B cell (primary cell): ENCODE measurements around the gene ENO2. TPM values are rescaled to one million over a fixed set of nuclear protein-coding genes. Genes with fewer than 3 reads are reported as not detected.

Experiments
- ATAC-seq: fragments of 200-7000 bp; cut with Tn5 transposase; one replicate; pipeline ENCODE4 v1.10.0; 2021; ENCODE audit warnings: low read depth, mild to moderate bottlenecking, moderate number of reproducible peaks, moderate library complexity
- CTCF ChIA-PET: fragments of 350-600 bp; sonication (Branson Sonifier 250); formaldehyde crosslinking; loops from one replicate; lab custom pipeline; 2021; ENCODE audit warnings: antibody characterized with exemption, inconsistent platforms; lab: Charles Lee
- POLR2A ChIA-PET: fragments of 350-600 bp; sonication (Branson Sonifier 250); formaldehyde crosslinking; loops from one replicate; lab custom pipeline; 2021; ENCODE audit warnings: antibody characterized with exemption; lab: Charles Lee
- DNase-seq: peaks from one replicate; pipeline ENCODE4 v3.0.0; 2013
- H2AFZ ChIP-seq: 2 replicates; pipeline ENCODE4 v1.6.1; 2012; ENCODE audit warnings: mild to moderate bottlenecking, low read depth, low read length; ENCODE audit not compliant: insufficient read depth, poor library complexity, severe bottlenecking
- H3K27ac ChIP-seq, 2 donors: 1 replicate in 1 of 2; 2 replicates in 1 of 2; pipeline ENCODE4 v1.5.1; 2012 to 2013; ENCODE audit warnings: low read length in 2 of 2, mild to moderate bottlenecking in 2 of 2, moderate library complexity in 1 of 2
- H3K27me3 ChIP-seq, 4 experiments: fragments of 200-600 bp in 1 of 4; sonication (generic) in 1 of 4; replicated peaks in 1 of 4; 1 replicate in 2 of 4; 2 replicates in 2 of 4; pipeline versions ENCODE4 v1.6.1 to v1.7.0; 2013 to 2016; ENCODE audit warnings: low read length in 3 of 4, mild to moderate bottlenecking in 2 of 4, mixed read lengths in 1 of 4, moderate library complexity in 1 of 4; ENCODE audit not compliant: insufficient read depth in 4 of 4, control insufficient read depth in 3 of 4; ENCODE audit errors: control extremely low read depth in 1 of 4
- H3K36me3 ChIP-seq, 2 experiments: replicated peaks in 1 of 2; 1 replicate in 1 of 2; 2 replicates in 1 of 2; pipeline versions ENCODE4 v1.6.1 to v1.7.1; 2013; ENCODE audit warnings: low read length in 1 of 2; ENCODE audit not compliant: insufficient read depth in 2 of 2, control insufficient read depth in 1 of 2; ENCODE audit errors: control extremely low read depth in 1 of 2, extremely low read depth in 1 of 2
- H3K4me1 ChIP-seq, 2 donors: fragments of 200-600 bp in 1 of 2; sonication (generic) in 1 of 2; 1 replicate in 1 of 2; 2 replicates in 1 of 2; pipeline versions ENCODE4 v1.5.1 to v1.6.1; 2013 to 2017; ENCODE audit warnings: low read length in 2 of 2; ENCODE audit not compliant: control insufficient read depth in 2 of 2, insufficient read depth in 2 of 2
- H3K4me2 ChIP-seq: replicated peaks from 2 replicates; pipeline ENCODE3; 2012; ENCODE audit warnings: mild to moderate bottlenecking, low read depth, low read length; ENCODE audit not compliant: poor library complexity, severe bottlenecking
- H3K4me3 ChIP-seq, 5 experiments: fragments of 200-600 bp in 1 of 5; sonication (generic) in 1 of 5; 1 replicate in 3 of 5; 2 replicates in 2 of 5; pipeline versions ENCODE4 v1.5.1 to v1.7.0; 2011 to 2016; ENCODE audit warnings: low read length in 4 of 5, mild to moderate bottlenecking in 4 of 5, low read depth in 2 of 5, control low read depth in 1 of 5, moderate library complexity in 1 of 5; ENCODE audit not compliant: insufficient read depth in 1 of 5; ENCODE audit errors: control extremely low read depth in 1 of 5, extremely low read depth in 1 of 5
- H3K79me2 ChIP-seq: fragments of 200-600 bp; sonication (generic); one replicate; pipeline ENCODE4 v1.6.0; 2016; ENCODE audit warnings: low read length; ENCODE audit not compliant: control insufficient read depth, insufficient read depth
- H3K9ac ChIP-seq: fragments of 200-600 bp; sonication (generic); 2 replicates; pipeline ENCODE4 v1.6.1; 2017; ENCODE audit warnings: mild to moderate bottlenecking, low read length, moderate library complexity
- H3K9me3 ChIP-seq, 3 donors: one replicate each; pipeline versions ENCODE4 v1.6.1 to v1.7.1; 2013; ENCODE audit warnings: low read length in 2 of 3; ENCODE audit not compliant: control insufficient read depth in 2 of 3, insufficient read depth in 1 of 3; ENCODE audit errors: control extremely low read depth in 1 of 3
- H4K20me1 ChIP-seq: 2 replicates; pipeline ENCODE4 v1.6.0; 2012; ENCODE audit warnings: mild to moderate bottlenecking, low read length; ENCODE audit not compliant: insufficient read depth, control insufficient read depth, poor library complexity, severe bottlenecking
- H3K27ac Mint-ChIP-seq: one replicate; pipeline ENCODE4 v1.8.0; 2021; ENCODE audit warnings: mixed read lengths
- H3K27me3 Mint-ChIP-seq: one replicate; pipeline ENCODE4 v1.8.0; 2021; ENCODE audit warnings: mixed read lengths
- H3K4me1 Mint-ChIP-seq: one replicate; pipeline ENCODE4 v1.8.0; 2021; ENCODE audit warnings: mixed read lengths
- H3K4me3 Mint-ChIP-seq: one replicate; pipeline ENCODE4 v1.8.0; 2021; ENCODE audit warnings: mixed read lengths
- H3K9me3 Mint-ChIP-seq: one replicate; pipeline ENCODE4 v1.8.0; 2022; ENCODE audit warnings: mixed read lengths; ENCODE audit not compliant: insufficient read depth
- EZH2 ChIP-seq: IDR thresholded peaks from 2 replicates; pipeline ENCODE4 v1.6.1; 2012; ENCODE audit warnings: borderline replicate concordance, low read depth, mild to moderate bottlenecking, moderate library complexity, low read length; ENCODE audit not compliant: insufficient read depth, poor library complexity, severe bottlenecking
- WGBS: methylation state at CpG from one replicate; pipeline ENCODE4 v1.1.5; 2013; ENCODE audit warnings: missing lambda C conversion rate; ENCODE audit not compliant: insufficient coverage; 5-methylcytosine and 5-hydroxymethylcytosine counted together
- intact Hi-C: fragments of 100-400 bp; cut with micrococcal nuclease; formaldehyde crosslinking; loops from one replicate; pipeline ENCODE4 v1.10.0; 2022
- polyA plus RNA-seq: library from polyadenylated mRNA; depleted of rRNA; stranded (reverse); fragments of >200 nt; gene quantifications from 2 replicates; pipeline ENCODE4 v1.2.3, GENCODE V29; 2012
- total RNA-seq, 2 donors: library from RNA; stranded (reverse); fragments of 120-200 nt in 1 of 2; gene quantifications; 1 replicate in 1 of 2; 2 replicates in 1 of 2; pipeline versions ENCODE4 v1.2.3 to v1.2.4, GENCODE V29; 2013 to 2022
- TF ChIP-seq, protein P1 (sequence below): fragments of 200-600 bp; IDR thresholded peaks from one replicate; pipeline ENCODE4 v1.8.0; 2022; ENCODE audit warnings: antibody characterized with exemption, mild to moderate bottlenecking

The ENO2 gene
- total and polyA plus RNA-seq, 2 donors (not counting 1 experiment from before 2014, with no cell fraction given) = 42.5 to 55.3 TPM

DNA sequence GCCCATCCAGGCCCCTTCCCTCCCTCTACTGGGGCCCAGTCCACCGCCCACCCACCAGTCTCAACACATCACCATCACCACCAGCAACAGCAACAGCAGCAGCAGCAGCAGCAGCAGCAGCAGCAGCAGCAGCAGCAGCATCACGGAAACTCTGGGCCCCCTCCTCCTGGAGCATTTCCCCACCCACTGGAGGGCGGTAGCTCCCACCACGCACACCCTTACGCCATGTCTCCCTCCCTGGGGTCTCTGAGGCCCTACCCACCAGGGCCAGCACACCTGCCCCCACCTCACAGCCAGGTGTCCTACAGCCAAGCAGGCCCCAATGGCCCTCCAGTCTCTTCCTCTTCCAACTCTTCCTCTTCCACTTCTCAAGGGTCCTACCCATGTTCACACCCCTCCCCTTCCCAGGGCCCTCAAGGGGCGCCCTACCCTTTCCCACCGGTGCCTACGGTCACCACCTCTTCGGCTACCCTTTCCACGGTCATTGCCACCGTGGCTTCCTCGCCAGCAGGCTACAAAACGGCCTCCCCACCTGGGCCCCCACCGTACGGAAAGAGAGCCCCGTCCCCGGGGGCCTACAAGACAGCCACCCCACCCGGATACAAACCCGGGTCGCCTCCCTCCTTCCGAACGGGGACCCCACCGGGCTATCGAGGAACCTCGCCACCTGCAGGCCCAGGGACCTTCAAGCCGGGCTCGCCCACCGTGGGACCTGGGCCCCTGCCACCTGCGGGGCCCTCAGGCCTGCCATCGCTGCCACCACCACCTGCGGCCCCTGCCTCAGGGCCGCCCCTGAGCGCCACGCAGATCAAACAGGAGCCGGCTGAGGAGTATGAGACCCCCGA lies 22.5 kb downstream of the ENO2 start:
- peaks cover 20% of the 10 kb centered on the region for H3K79me2 ChIP-seq
- H3K9me3 Mint-ChIP-seq = no peaks in the 10 kb centered on the region
- 3% methylated on average over 36 of the region's 36 CpGs for WGBS
- peak overlapping the region; percentile 97 for H3K4me2 ChIP-seq
- H3K27ac ChIP-seq = peak overlapping the region; percentile 88 to 91
- H3K4me1 ChIP-seq = peaks cover 17 to 27% of the 10 kb centered on the region in 2 donors
- H4K20me1 ChIP-seq = no peaks in the 10 kb centered on the region
- H2AFZ ChIP-seq = peak overlapping the region; percentile 79
- H3K4me3 ChIP-seq = peak overlapping the region in 4 of 5 experiments; percentile 77 to 94 (median 84)
- TF ChIP-seq, protein P1, sequence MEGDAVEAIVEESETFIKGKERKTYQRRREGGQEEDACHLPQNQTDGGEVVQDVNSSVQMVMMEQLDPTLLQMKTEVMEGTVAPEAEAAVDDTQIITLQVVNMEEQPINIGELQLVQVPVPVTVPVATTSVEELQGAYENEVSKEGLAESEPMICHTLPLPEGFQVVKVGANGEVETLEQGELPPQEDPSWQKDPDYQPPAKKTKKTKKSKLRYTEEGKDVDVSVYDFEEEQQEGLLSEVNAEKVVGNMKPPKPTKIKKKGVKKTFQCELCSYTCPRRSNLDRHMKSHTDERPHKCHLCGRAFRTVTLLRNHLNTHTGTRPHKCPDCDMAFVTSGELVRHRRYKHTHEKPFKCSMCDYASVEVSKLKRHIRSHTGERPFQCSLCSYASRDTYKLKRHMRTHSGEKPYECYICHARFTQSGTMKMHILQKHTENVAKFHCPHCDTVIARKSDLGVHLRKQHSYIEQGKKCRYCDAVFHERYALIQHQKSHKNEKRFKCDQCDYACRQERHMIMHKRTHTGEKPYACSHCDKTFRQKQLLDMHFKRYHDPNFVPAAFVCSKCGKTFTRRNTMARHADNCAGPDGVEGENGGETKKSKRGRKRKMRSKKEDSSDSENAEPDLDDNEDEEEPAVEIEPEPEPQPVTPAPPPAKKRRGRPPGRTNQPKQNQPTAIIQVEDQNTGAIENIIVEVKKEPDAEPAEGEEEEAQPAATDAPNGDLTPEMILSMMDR = no peak
- TF ChIP-seq EZH2 = no peak
- peak overlapping the region; percentile 97 for H3K27ac Mint-ChIP-seq
- no peaks in the 10 kb centered on the region for H3K27me3 Mint-ChIP-seq
- DNase-seq = peak; percentile 61
- POLR2A ChIA-PET = interaction anchor here (1.0 to 18.5 kb wide), 9 partner anchors 10 to 85 kb away, joined by 3 to 662 read pairs (median 9); partner anchors contain the start of genes ATN1, LPCAT3, LRRC23 and PTPN6
- peak; percentile 11 for ATAC-seq
- CTCF ChIA-PET = interaction anchor here (0.7 to 16.6 kb wide), 14 partner anchors 7 to 264 kb away, joined by 4 to 944 read pairs (median 14); partner anchors contain the start of genes C12orf57, ENO2, PTPN6 and RNU7-1
- H3K9me3 ChIP-seq = no peaks in the 10 kb centered on the region
- peak overlapping the region; percentile 87 for H3K4me3 Mint-ChIP-seq
- H3K4me1 Mint-ChIP-seq = peaks cover 39% of the 10 kb centered on the region
- H3K36me3 ChIP-seq = peaks cover 0 to 20% of the 10 kb centered on the region in 2 experiments
- no peaks in the 10 kb centered on the region for H3K27me3 ChIP-seq
- intact Hi-C loops = loop anchor here (1.0 to 5.0 kb wide), 4 partner anchors 8 to 85 kb away; partner anchors contain the start of genes CDCA3, LPCAT3 and USP5
- H3K9ac ChIP-seq = peak overlapping the region; percentile 75
